Hair follicular keratinocyte (primary cell): ENCODE data around the gene ZBTB17. TPM values are rescaled to one million over a fixed set of nuclear protein-coding genes. Genes with fewer than 3 reads are reported as not detected.

ENCODE experiments used
- total RNA-seq: library from RNA; depleted of rRNA; stranded (reverse); fragments of >200 nt; gene quantifications from 2 replicates; pipeline ENCODE4 v1.2.3, GENCODE V29; 2015

Gene ZBTB17
- total RNA-seq: 18.4 and 24.5 TPM in 2 replicates

GRCh38 chr1:15975805-15976680 lies at the start of gene ZBTB17:
Gene ZBTB17, minus strand, starts transcription at chr1:15976101. Its CDS starts 27,606 bp downstream, at chr1:15948495.

GRCh38 chr1:16021681-16022080 lies 45.8 kb upstream of the ZBTB17 start, which contains the start of gene CLCNKA:
Gene CLCNKA, plus strand, starts transcription at chr1:16022036. Its CDS starts 584 bp downstream, at chr1:16022620.

GRCh38 chr1:16017461-16018303 lies 41.8 kb upstream of the ZBTB17 start, which contains the start of gene HSPB7:
Gene HSPB7, minus strand, starts transcription at chr1:16018043. Its CDS starts 80 bp downstream, at chr1:16017963.

Other genes starting within 250 kb of the ZBTB17 start
- gene SLC25A34, start 239.8 kb downstream of the ZBTB17 start, total RNA-seq: 0.30 and 1.1 TPM in 2 replicates
- gene TMEM82, start 233.6 kb downstream of the ZBTB17 start, total RNA-seq: not detected in 2 replicates
- gene FBLIM1, start 217.3 kb downstream of the ZBTB17 start, total RNA-seq: 154 and 198 TPM in 2 replicates
- 1.1 and 2.0 TPM in 2 replicates for gene UQCRHL, start 168.5 kb downstream of the ZBTB17 start, total RNA-seq
- 14.5 and 14.8 TPM in 2 replicates for gene SPEN, start 128.4 kb downstream of the ZBTB17 start, total RNA-seq
- not detected in 2 replicates for gene SRARP, start 28.1 kb upstream of the ZBTB17 start, total RNA-seq
- not detected in 2 replicates for gene HSPB7, start 41.9 kb upstream of the ZBTB17 start, total RNA-seq
- not detected in 2 replicates for gene CLCNKA, start 45.9 kb upstream of the ZBTB17 start, total RNA-seq
- not detected in 2 replicates for gene CLCNKB, start 67.7 kb upstream of the ZBTB17 start, total RNA-seq
- gene FAM131C, start 97.5 kb upstream of the ZBTB17 start, total RNA-seq: 0.15 and 1.6 TPM in 2 replicates
- gene EPHA2, start 180.0 kb upstream of the ZBTB17 start, total RNA-seq: 110 and 129 TPM in 2 replicates
- 3.3 and 4.9 TPM in 2 replicates for gene ARHGEF19, start 236.6 kb upstream of the ZBTB17 start, total RNA-seq